ENCODE results near the gene USH2A. TPM values are rescaled to one million over a fixed set of nuclear protein-coding genes. Genes with fewer than 3 reads are reported as not detected.

USH2A gene
- total RNA-seq, 1 donor from 2014 or later: 0.04 TPM

- no peaks in the 10 kb centered on the region for H3F3A ChIP-seq (ENCODE audit: low read depth)
- TF ChIP-seq EZH2 (IDR thresholded peaks at IDR 0.05) (no peak), EZH2phosphoT487 (IDR thresholded peaks at IDR 0.05) (no peak)
- TF ChIP-seq, protein P1, sequence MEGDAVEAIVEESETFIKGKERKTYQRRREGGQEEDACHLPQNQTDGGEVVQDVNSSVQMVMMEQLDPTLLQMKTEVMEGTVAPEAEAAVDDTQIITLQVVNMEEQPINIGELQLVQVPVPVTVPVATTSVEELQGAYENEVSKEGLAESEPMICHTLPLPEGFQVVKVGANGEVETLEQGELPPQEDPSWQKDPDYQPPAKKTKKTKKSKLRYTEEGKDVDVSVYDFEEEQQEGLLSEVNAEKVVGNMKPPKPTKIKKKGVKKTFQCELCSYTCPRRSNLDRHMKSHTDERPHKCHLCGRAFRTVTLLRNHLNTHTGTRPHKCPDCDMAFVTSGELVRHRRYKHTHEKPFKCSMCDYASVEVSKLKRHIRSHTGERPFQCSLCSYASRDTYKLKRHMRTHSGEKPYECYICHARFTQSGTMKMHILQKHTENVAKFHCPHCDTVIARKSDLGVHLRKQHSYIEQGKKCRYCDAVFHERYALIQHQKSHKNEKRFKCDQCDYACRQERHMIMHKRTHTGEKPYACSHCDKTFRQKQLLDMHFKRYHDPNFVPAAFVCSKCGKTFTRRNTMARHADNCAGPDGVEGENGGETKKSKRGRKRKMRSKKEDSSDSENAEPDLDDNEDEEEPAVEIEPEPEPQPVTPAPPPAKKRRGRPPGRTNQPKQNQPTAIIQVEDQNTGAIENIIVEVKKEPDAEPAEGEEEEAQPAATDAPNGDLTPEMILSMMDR (IDR thresholded peaks at IDR 0.05): no peak
- Mint-ChIP-seq H3K4me1 (peaks cover 5% of the 10 kb centered on the region), H3K4me3 (no peak overlapping the region), H3K27me3 (ENCODE audit: insufficient read depth, low read depth) (no peaks in the 10 kb centered on the region), H3K27ac (no peak overlapping the region), H3K9me3 (no peaks in the 10 kb centered on the region), H3K36me3 (no peaks in the 10 kb centered on the region)
- no peaks in the 10 kb centered on the region for H3K79me2 ChIP-seq (ENCODE audit: low read depth)
- H3K36me3 ChIP-seq: no peaks in the 10 kb centered on the region
- no peak overlapping the region for H3K27ac ChIP-seq
- H3K4me2 ChIP-seq: no peak overlapping the region
- no peak for DNase-seq (ENCODE audit: low spot score)
- H3K4me3 ChIP-seq: no peak overlapping the region
- no peaks in the 10 kb centered on the region for H3K27me3 ChIP-seq
- H3K4me1 ChIP-seq: no peaks in the 10 kb centered on the region
- no peaks in the 10 kb centered on the region for H4K20me1 ChIP-seq (ENCODE audit: low read depth)
- H3K9ac ChIP-seq: no peak overlapping the region
- no peak overlapping the region for H2AFZ ChIP-seq (replicated peaks)
- no peaks in the 10 kb centered on the region for H3K9me3 ChIP-seq (ENCODE audit: low read depth)
Observed at GRCh38 chr1:216210081-216210480, 213.2 kb downstream of the USH2A start.

DNA sequence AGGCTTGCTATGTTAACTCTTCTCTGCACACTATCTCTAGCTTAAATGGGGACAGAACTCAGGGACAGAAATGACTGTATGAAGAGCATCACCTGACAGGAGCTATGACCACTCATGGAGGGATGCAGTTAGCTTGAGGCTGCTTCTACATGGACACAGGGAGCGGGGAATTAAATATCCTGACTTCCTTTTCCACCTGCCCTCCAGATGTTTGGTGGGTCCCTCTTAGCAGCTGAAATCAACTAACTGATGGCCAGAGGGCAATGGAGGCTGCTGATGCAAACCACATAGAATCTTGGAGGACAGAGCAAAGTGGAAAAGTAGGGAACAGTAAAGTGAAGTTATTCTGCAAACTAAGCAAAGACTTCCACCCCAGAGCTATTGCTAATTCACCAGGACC is 214.1 kb downstream of the USH2A start:
- H3K27me3 Mint-ChIP-seq (ENCODE audit: insufficient read depth, low read depth): no peaks in the 10 kb centered on the region
- H3K36me3 Mint-ChIP-seq: no peaks in the 10 kb centered on the region

DNA sequence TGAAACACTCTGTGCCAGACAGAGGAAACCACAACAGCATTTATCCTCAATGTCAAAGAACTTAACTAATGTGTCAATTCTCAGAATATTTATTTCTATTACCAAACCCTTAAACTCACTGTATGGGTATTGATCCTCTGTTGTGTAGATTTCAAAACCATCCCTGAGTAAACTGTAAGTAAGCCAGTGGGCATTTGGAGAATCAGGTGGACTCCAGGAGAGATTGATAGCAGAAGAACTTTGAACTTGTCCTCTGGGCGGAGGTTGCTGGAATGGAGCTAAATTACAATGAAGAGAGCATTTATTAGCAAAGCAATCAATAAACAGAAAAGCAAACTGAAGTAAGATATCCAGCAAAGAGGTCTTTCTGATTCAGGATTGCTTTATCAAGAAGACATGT is 216.1 kb downstream of the USH2A start:
- Mint-ChIP-seq H3K27me3 (ENCODE audit: insufficient read depth, low read depth) (peaks cover 3% of the 10 kb centered on the region), H3K27ac (no peak overlapping the region), H3K9me3 (no peaks in the 10 kb centered on the region), H3K36me3 (no peaks in the 10 kb centered on the region), H3K4me1 (peaks cover 5% of the 10 kb centered on the region), H3K4me3 (no peak overlapping the region)
- Histone ChIP-seq H3K27ac (no peak overlapping the region), H2AFZ (replicated peaks) (no peak overlapping the region), H3F3A (ENCODE audit: low read depth) (no peaks in the 10 kb centered on the region), H3K4me3 (no peak overlapping the region), H3K4me2 (no peak overlapping the region), H3K36me3 (no peaks in the 10 kb centered on the region), H4K20me1 (ENCODE audit: low read depth) (no peaks in the 10 kb centered on the region), H3K27me3 (no peaks in the 10 kb centered on the region), H3K79me2 (ENCODE audit: low read depth) (no peaks in the 10 kb centered on the region), H3K9me3 (ENCODE audit: low read depth) (no peaks in the 10 kb centered on the region), H3K4me1 (no peaks in the 10 kb centered on the region), H3K9ac (no peak overlapping the region)
- TF ChIP-seq, protein P1 (IDR thresholded peaks at IDR 0.05): no peak
- TF ChIP-seq EZH2 (IDR thresholded peaks at IDR 0.05) (no peak), EZH2phosphoT487 (IDR thresholded peaks at IDR 0.05) (no peak)
- DNase-seq (ENCODE audit: low spot score): no peak

More for the DNA sequence above, 214.1 kb downstream of the USH2A start:
- Histone ChIP-seq H3F3A (ENCODE audit: low read depth) (no peaks in the 10 kb centered on the region), H2AFZ (replicated peaks) (no peak overlapping the region), H3K4me3 (no peak overlapping the region), H3K36me3 (no peaks in the 10 kb centered on the region), H3K79me2 (ENCODE audit: low read depth) (no peaks in the 10 kb centered on the region), H3K27ac (no peak overlapping the region), H3K27me3 (no peaks in the 10 kb centered on the region), H4K20me1 (ENCODE audit: low read depth) (no peaks in the 10 kb centered on the region), H3K4me2 (no peak overlapping the region), H3K9me3 (ENCODE audit: low read depth) (no peaks in the 10 kb centered on the region), H3K9ac (no peak overlapping the region), H3K4me1 (no peaks in the 10 kb centered on the region)
- no peak overlapping the region for H3K27ac Mint-ChIP-seq
- H3K4me3 Mint-ChIP-seq: no peak overlapping the region
- peaks cover 5% of the 10 kb centered on the region for H3K4me1 Mint-ChIP-seq
- TF ChIP-seq EZH2phosphoT487 (IDR thresholded peaks at IDR 0.05) (no peak), EZH2 (IDR thresholded peaks at IDR 0.05) (no peak)
- TF ChIP-seq, protein P1 (IDR thresholded peaks at IDR 0.05): no peak
- no peak for DNase-seq (ENCODE audit: low spot score)
- H3K9me3 Mint-ChIP-seq: no peaks in the 10 kb centered on the region
